Muscle layer of duodenum (tissue), 2 donors: ENCODE measurements around the gene PRKAR1A.
"Not testable (repeated sequence)": the region's sequence is repeated elsewhere in the genome, so short reads cannot be mapped to it uniquely, and the experiment has no call there.

Experiments
- H3K27ac ChIP-seq: one replicate; pipeline ENCODE4 v1.7.0; 2013; ENCODE audit warnings: mild to moderate bottlenecking, low read length
- H3K27me3 ChIP-seq: one replicate; pipeline ENCODE4 v1.7.0; 2013; ENCODE audit warnings: low read depth, mild to moderate bottlenecking, control low read depth, low read length
- H3K36me3 ChIP-seq, 2 donors: one replicate each; pipeline ENCODE4 v1.7.0; 2013; ENCODE audit warnings: low read length in 2 of 2, control low read depth in 1 of 2, mild to moderate bottlenecking in 1 of 2; ENCODE audit not compliant: insufficient read depth in 2 of 2, control insufficient read depth in 1 of 2
- H3K4me1 ChIP-seq, 2 donors: one replicate each; pipeline ENCODE4 v1.7.0; 2013; ENCODE audit warnings: low read length in 2 of 2, mild to moderate bottlenecking in 2 of 2, control low read depth in 1 of 2, moderate library complexity in 1 of 2; ENCODE audit not compliant: insufficient read depth in 2 of 2, control insufficient read depth in 1 of 2
- H3K4me3 ChIP-seq, 2 donors: one replicate each; pipeline ENCODE4 v1.7.0; 2013; ENCODE audit warnings: low read length in 2 of 2, low read depth in 1 of 2, mild to moderate bottlenecking in 1 of 2
- H3K9me3 ChIP-seq, 2 donors: one replicate each; pipeline ENCODE4 v1.7.0; 2013; ENCODE audit warnings: low read length in 2 of 2, control low read depth in 1 of 2, mild to moderate bottlenecking in 1 of 2; ENCODE audit not compliant: control insufficient read depth in 1 of 2
- donor health status: healthy.

PRKAR1A gene

DNA sequence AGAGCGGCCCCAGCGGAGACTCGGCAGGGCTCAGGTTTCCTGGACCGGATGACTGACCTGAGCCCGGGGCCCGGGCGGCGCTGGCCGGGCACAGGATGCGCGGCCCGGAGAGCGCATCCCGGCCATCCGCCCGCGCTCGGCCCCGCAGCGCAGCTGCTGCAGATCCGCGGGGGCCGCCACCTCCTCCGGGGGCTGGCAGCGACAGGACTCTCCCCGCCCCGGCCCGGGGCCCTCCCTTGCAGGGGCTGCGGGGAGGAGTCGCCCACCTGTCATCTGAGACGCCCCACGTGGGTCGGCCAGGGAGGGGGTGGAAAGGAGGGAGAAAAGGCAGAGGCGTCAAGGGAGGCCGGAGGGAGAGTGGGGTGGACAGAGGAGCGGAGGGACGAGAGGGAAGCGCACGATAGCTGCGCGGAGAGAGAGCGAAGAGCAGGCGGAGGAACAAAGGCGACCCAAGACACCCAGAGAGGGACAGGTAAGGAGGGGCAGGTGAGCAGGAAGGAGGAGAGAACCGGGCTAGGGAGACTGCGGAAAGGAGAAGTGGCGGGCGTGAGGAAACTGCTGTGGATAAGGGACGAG lies 471 bp upstream of the PRKAR1A start:
- Histone ChIP-seq H3K4me1 (peaks cover 0 to 17% of the 10 kb centered on the region in 2 donors), H3K27ac (peak overlapping the region; percentile 99), H3K36me3 (peaks cover 9 to 25% of the 10 kb centered on the region in 2 donors), H3K9me3 (no peaks in the 10 kb centered on the region), H3K27me3 (no peaks in the 10 kb centered on the region), H3K4me3 (peak overlapping the region; percentile 78 to 96)

DNA sequence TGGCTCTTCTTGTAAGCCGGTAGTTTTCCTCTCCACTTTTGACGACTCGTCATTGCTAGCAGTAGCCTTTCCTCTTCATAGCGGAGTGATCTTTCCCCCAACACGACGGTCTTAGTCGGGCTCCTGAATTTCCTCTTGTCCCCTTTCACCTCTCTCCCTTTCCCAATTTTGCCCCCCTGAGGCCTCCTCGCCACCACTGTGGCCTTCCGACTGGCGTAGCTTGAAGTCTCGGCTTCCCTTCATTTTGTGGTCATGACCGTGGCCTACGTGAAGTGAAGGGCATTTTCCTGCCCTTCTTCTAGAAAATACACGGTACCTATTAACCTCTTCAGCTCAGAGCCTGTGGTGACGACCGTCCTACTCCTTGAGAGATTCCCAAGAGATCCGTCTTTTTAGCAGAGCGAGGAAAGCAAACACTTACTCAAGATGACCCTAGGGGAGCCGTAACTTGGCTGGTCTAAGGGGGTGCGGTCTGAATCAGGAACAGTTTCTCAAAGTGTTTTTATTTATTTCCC lies 787 bp downstream of the PRKAR1A start:
- H3K27ac ChIP-seq, result peak overlapping the region; percentile 99
- peaks cover 0 to 21% of the 10 kb centered on the region in 2 donors for H3K4me1 ChIP-seq
- H3K9me3 ChIP-seq, result no peaks in the 10 kb centered on the region
- H3K4me3 ChIP-seq, result peak overlapping the region; percentile 78 to 96
- H3K27me3 ChIP-seq, result no peaks in the 10 kb centered on the region
- peaks cover 10 to 35% of the 10 kb centered on the region in 2 donors for H3K36me3 ChIP-seq

DNA sequence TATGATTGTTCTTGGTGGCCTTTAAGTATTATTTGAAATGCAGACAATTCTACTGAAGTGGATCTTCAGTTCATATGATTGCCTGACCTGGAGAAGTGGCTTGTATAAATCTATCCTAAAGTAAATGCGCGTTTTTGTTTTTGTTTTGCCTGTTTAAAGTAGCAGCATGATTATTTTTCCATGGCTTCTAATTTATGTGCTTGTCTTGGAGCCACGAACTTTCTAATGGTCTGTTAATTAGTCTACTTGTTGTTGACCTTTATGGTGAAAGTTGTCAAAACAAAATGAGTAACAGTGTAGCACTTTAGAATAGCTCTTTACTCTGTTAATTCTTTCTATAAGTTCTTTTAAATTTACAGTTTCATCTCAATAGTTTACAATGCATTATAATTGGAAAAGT lies 1.7 kb downstream of the PRKAR1A start:
- Histone ChIP-seq H3K27me3 (no peaks in the 10 kb centered on the region), H3K4me3 (peak overlapping the region; percentile 78 to 96), H3K36me3 (peaks cover 10 to 43% of the 10 kb centered on the region in 2 donors), H3K9me3 (no peaks in the 10 kb centered on the region), H3K27ac (peak overlapping the region; percentile 99), H3K4me1 (peaks cover 0 to 23% of the 10 kb centered on the region in 2 donors)

DNA sequence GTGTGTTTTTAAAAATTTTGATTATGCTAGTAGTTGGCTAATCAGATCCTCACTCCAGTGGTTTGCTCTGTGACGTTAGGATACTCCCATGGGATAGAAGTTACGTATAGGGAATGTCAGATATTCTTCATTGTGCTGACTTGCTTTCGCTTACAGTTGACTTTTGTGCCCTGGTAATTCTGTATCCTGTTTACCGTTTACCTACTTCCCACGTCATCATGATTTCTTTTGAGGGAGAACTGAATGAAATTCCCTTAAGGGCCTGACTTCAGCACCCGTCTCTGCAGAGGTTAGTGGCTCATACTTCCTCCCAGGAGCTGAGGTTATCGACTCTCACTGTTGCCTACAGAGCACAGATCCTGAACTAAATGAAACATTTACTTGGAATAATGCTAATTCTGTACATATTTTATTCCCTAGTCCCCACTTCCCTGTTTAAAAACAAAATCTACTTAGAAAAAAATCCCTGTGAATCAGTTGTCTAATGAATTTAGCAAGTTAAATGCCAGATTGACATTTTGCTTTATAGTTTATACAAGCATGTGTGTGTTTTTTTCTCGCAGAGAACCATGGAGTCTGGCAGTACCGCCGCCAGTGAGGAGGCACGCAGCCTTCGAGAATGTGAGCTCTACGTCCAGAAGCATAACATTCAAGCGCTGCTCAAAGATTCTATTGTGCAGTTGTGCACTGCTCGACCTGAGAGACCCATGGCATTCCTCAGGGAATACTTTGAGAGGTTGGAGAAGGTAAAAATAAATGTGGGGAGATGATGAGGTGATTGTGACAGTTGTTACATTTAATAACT lies 2.8 kb downstream of the PRKAR1A start:
- H3K27me3 ChIP-seq, result no peaks in the 10 kb centered on the region
- H3K9me3 ChIP-seq, result no peaks in the 10 kb centered on the region
- H3K4me3 ChIP-seq, result peak overlapping the region; percentile 78 to 96
- H3K27ac ChIP-seq, result peak overlapping the region; percentile 62
- peaks cover 0 to 26% of the 10 kb centered on the region in 2 donors for H3K4me1 ChIP-seq
- H3K36me3 ChIP-seq, result peaks cover 10 to 48% of the 10 kb centered on the region in 2 donors

DNA sequence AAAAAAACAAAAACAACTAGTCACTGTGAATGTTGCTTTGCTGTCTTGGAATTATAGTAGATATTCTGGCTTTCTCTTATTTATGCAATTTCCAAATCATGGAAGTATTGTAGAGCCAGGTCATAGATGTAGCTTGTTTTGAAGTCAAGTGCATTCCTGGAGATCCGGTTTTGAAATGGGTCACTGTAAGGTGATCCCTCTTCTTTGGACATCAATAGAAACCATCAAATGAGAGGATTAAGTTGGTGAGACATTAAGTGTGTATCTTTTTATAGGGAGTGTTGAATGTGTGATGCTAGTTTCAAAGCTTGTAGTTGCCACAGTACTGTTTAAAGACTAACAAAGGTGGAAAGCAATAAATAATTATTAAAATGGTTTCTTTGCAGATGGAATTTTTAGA lies 4.5 kb downstream of the PRKAR1A start:
- H3K4me1 ChIP-seq, result peaks cover 0 to 27% of the 10 kb centered on the region in 2 donors
- no peaks in the 10 kb centered on the region for H3K9me3 ChIP-seq
- H3K27ac ChIP-seq, result no peak overlapping the region
- no peaks in the 10 kb centered on the region for H3K27me3 ChIP-seq
- H3K4me3 ChIP-seq, result no peak overlapping the region
- peaks cover 10 to 48% of the 10 kb centered on the region in 2 donors for H3K36me3 ChIP-seq

DNA sequence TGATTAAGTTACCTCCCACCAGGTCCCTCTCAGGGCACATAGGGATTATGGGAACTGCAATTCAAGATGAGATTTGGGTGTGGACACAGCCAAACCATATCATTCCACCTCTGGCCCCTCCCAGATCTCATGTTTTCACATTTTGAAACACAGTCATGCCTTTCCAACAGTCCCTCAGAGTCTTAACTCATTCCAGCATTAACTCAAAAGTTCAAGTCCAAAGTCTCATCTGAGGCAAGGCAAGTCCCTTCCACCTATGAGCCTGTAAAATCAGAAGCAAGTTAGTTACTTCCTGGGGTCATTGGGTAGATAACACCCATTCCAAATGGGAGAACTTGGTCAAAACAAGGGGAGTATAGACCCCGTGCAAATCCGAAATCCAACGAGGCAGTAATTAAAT lies 5.4 kb downstream of the PRKAR1A start:
- Histone ChIP-seq H3K36me3 (peaks cover 10 to 45% of the 10 kb centered on the region in 2 donors), H3K4me1 (peaks cover 0 to 27% of the 10 kb centered on the region in 2 donors)
- H3K9me3 ChIP-seq, result not testable (repeated sequence)

DNA sequence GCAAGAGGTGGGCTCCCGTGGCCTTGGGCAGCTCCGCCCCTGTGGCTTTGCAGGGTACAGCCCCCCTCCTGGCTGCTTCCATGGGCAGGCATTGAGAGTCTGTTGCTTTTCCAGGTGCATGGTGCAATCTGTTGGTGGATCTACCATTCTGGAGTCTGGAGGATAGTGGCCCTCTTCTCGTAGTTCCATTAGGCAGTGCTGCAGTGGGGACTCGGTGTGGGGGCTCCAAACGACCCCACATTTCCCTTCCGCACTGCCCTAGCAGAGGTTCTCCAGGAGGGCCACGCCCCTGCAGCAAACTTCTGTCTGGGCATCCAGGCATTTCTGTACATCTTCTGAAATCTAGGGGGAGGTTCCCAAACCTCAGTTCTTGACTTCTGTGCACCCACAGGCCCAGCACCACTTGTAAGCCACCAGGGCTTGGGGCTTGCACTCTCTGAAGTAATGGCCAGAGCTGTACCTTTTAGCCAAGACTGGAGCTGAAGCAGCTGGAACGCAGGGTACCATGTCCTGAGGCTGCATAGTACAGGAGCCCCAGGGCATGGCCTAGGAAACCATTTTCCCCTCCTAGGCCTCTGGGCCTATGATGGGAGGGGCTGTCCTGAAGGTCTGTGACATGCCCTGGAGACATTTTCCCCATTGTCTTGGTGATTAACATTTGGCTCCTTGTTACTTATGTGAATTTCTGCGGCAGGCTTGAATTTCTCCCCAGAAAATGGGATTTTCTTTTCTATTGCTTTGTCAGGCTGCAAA lies 6.0 kb downstream of the PRKAR1A start:
- H3K27ac ChIP-seq, result no peak overlapping the region
- H3K36me3 ChIP-seq, result peaks cover 16 to 41% of the 10 kb centered on the region in 2 donors

More for the DNA sequence above, 5.4 kb downstream of the PRKAR1A start:
- not testable (repeated sequence) for H3K4me3 ChIP-seq, H3K27ac ChIP-seq, H3K27me3 ChIP-seq

DNA sequence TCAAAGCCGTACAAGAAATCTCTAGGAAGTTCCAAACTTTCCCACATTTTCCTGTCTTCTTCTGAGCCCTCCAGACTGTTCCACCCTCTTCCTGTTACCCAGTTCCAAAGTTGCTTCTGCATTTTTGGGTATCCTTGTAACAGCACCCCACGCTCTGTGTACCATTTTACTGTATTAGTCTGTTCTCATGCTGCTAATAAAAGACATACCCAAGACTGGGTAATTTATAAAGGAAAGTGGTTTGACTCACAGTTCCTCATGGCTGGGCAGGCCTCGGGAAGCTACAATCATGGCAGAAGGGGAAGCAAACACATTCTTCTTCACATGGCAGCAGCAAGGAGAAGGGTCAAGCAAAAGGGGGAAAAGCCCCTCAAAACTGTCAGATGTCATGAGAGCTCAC lies 6.8 kb downstream of the PRKAR1A start:
- not testable (repeated sequence) for H3K27ac ChIP-seq, H3K27me3 ChIP-seq, H3K9me3 ChIP-seq, H3K4me3 ChIP-seq
- peaks cover 23 to 44% of the 10 kb centered on the region in 2 donors for H3K36me3 ChIP-seq
- H3K4me1 ChIP-seq, result peaks cover 0 to 24% of the 10 kb centered on the region in 2 donors

More for the DNA sequence above, 6.0 kb downstream of the PRKAR1A start:
- Histone ChIP-seq H3K4me3 (no peak overlapping the region), H3K4me1 (peaks cover 0 to 27% of the 10 kb centered on the region in 2 donors), H3K27me3 (no peaks in the 10 kb centered on the region), H3K9me3 (no peaks in the 10 kb centered on the region)

DNA sequence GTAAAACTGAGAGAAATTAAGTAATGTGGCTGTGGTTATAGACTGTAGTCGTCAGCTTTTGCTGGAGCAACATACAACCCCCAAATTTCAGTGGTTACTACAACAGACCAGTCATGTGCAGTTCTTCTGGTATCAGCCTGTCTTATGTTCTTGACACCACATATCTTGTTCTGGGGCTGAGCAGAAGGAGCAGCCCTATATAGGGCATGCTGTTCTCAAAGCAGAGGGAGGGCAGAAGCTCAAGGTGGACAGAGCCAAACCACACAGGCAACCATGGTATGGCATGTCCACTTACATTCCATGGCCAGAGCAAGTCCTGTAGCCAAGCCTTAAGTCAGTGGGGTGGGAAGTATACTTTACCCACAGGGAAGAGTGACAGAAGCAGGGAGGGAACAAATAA lies 7.7 kb downstream of the PRKAR1A start:
- no peaks in the 10 kb centered on the region for H3K27me3 ChIP-seq
- H3K27ac ChIP-seq, result no peak overlapping the region
- no peaks in the 10 kb centered on the region for H3K9me3 ChIP-seq
- H3K36me3 ChIP-seq, result peaks cover 23 to 48% of the 10 kb centered on the region in 2 donors
- H3K4me3 ChIP-seq, result no peak overlapping the region
- peaks cover 0 to 15% of the 10 kb centered on the region in 2 donors for H3K4me1 ChIP-seq

DNA sequence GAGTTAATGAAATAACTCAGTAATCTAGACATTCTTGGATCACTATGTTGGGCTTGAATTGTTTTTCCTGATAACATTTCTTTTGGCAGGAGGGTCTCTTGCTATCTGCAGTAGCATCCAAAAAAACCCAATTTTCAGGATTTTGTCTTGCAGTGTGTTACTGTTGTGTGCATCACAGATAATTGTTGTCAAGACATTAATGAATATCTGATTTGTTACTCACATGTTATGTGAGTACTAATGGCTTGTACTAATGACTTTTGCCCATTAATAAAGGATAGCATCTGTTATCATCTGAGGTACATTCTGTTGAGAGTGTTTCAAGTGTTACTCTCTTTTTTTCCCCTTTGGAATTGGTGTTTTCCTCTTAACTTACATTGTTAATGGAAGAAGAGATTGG lies 10.0 kb downstream of the PRKAR1A start:
- no peak overlapping the region for H3K4me3 ChIP-seq

DNA sequence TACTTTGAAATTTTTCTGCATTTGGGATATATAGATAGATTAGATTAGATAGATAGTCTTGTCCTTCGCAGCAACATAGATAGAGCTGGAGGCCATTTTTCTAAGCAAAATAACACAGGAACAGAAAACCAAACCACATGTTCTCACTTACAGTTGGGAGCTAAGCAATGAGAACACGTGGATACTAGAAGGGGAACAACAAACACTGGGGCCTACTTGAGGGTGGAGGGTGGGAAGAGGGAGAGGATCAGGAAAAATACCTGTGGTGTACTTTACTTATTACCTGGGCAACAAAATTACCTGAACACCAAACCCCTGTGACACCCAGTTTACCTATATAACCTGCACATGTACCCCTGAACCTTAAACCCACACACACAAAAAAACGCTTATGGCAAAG lies 14.3 kb downstream of the PRKAR1A start:
- Histone ChIP-seq H3K4me3 (no peak overlapping the region), H3K27ac (no peak overlapping the region), H3K27me3 (no peaks in the 10 kb centered on the region), H3K4me1 (no peaks in the 10 kb centered on the region), H3K9me3 (no peaks in the 10 kb centered on the region), H3K36me3 (peaks cover 72 to 76% of the 10 kb centered on the region in 2 donors)

More for the DNA sequence above, 10.0 kb downstream of the PRKAR1A start:
- Histone ChIP-seq H3K27me3 (no peaks in the 10 kb centered on the region), H3K9me3 (no peaks in the 10 kb centered on the region), H3K4me1 (peaks cover 0 to 10% of the 10 kb centered on the region in 2 donors), H3K27ac (no peak overlapping the region), H3K36me3 (peaks cover 35 to 55% of the 10 kb centered on the region in 2 donors)
